Hematopoietic multipotent progenitor cell treated with erythropoietin and hydrocortisone succinate and interleukin-3 and kit ligand, for 8 days (in vitro differentiated cells): ENCODE data around the gene HMGCS2.

Experiments used
- DNase-seq: peaks from one replicate; pipeline ENCODE4 v3.0.0-alpha.2; 2015

The HMGCS2 gene

GRCh38 chr1:119752592-119752991 is 16.1 kb downstream of the HMGCS2 start:
- DNase-seq: no peak

GRCh38 chr1:119748040-119748439 is 20.7 kb downstream of the HMGCS2 start:
- no peak for DNase-seq

- DNase-seq: no peak
These were observed 21.3 kb downstream of the HMGCS2 start for GRCh38 chr1:119747451-119747850.

DNA sequence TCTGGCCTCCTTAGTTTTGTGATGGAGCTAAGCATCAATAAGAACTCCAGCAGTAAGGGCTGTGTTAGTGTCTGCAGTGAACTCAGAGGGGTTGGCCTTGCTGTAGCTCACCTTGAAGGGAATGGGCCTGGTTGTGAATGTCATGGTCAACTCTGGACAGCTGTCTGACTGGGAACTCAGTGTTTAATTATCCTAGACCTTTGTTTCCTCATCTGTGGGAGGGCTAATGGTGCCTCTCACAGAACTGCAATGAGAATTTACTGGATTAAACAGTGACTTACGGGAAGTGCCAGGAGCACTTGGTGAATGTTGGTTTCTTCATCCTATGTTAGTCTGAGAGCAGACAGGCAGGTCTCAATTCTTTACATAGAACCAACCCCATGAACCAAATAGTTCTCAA is 23.7 kb downstream of the HMGCS2 start:
- DNase-seq: no peak

DNA sequence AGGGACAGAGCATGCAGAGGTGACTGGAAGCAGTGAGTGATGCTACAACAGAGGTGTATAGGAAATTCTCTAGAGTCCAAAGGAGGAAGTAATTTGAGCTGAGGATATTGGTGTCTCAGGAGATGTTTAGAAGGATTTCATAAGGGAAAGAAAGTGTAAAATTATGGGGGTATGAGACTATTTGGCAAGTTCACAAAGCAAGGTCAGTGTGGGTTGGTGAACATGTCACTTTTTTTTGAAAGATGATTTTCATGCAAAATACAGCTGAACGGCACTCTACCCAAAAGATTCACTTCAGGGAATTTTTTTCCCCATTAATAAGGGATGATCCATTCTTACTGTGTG is 24.1 kb downstream of the HMGCS2 start:
- DNase-seq: no peak

DNA sequence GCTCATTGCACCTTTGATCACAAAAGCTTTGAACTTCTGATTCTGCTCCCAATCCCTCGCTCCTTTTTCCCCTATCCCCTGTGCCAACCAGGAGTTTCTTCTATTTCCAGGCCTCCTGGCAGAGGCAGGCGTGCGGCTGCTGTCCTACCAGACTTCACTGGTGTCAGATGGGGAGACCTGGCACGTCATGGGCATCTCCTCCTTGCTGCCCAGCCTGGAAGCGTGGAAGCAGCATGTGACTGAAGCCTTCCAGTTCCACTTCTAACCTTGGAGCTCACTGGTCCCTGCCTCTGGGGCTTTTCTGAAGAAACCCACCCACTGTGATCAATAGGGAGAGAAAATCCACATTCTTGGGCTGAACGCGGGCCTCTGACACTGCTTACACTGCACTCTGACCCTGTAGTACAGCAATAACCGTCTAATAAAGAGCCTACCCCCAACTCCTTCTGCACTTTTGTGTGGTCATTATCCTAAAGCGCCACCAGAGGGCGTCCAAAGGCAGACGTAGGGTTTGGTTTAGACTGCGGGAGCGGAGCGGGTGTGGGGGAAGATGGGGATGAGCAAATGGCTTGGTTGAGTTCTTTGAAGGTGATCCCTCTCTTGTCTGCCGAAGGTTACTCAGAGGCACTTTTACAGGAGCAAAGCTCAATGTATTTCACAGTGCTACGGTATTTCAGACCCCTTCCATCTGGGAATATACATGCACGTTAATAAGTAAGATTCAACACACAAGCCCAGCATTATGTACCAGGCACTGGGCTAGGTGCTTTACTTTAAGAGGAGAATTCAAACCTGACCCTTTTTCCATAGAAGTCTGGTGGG is 24.7 kb downstream of the HMGCS2 start:
- peak; percentile 78 for DNase-seq

GRCh38 chr1:119743308-119743707 is 25.4 kb downstream of the HMGCS2 start:
- DNase-seq: no peak

DNA sequence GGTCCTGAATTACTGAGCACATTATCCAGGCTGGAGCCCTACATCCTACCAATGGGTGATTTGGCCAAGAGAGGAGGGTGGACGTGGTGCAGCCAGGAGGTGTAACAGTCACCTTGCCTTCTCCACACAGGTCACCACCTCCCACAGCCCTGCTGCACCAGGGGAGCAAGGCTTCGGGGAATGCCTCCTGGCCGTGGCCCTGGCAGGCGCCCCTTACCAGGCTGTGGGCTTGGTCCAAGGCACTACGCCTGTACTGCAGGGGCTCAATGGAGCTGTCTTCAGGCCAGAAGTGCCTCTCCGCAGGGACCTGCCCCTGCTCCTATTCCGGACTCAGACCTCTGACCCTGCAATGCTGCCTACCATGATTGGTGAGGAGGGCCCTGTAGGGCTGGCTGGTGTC is 26.0 kb downstream of the HMGCS2 start:
- no peak for DNase-seq

DNA sequence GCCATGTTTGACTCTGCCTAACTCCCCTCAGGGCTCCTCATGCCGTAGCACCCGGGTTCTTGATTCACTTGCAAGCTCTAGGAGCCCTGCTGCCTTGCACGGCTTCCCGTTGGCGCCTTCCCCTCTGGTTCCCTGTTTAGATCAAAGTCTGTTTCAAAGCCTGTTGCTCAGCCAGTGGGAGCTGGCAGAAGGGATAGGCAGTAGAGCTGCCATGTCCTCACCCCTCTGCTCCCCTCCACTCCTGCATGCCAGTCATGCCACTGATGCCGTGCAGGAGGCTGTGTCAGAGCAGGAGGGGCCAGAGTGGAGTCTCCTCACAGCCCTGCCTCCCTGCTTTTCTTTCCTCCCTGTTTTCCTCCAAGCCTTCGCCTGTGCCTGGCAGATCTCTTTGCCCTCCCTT is 26.5 kb downstream of the HMGCS2 start:
- no peak for DNase-seq

- no peak for DNase-seq
These were observed 27.6 kb downstream of the HMGCS2 start for GRCh38 chr1:119740896-119741780.

DNA sequence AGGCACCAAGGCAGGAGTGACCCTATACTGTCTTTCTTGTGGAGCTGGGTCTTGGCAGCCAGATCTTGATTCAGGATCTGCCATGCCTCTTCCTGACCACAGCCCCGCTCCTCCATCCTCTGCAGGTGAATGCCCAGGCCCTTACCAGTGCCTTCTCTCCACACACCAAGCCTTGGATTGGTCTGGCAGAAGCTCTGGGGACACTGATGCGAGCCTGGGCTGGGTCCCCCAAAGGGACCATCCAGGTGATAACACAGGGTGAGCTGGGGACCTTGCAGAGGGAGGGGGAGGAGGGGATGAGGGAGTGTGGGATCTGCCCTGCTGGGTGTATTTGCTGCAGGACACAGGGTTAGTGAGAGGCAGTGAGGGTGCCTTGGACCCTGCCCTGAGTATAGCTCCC is 28.4 kb downstream of the HMGCS2 start:
- no peak for DNase-seq

GRCh38 chr1:119739150-119739549 is 29.6 kb downstream of the HMGCS2 start:
- DNase-seq: peak; percentile 13

DNA sequence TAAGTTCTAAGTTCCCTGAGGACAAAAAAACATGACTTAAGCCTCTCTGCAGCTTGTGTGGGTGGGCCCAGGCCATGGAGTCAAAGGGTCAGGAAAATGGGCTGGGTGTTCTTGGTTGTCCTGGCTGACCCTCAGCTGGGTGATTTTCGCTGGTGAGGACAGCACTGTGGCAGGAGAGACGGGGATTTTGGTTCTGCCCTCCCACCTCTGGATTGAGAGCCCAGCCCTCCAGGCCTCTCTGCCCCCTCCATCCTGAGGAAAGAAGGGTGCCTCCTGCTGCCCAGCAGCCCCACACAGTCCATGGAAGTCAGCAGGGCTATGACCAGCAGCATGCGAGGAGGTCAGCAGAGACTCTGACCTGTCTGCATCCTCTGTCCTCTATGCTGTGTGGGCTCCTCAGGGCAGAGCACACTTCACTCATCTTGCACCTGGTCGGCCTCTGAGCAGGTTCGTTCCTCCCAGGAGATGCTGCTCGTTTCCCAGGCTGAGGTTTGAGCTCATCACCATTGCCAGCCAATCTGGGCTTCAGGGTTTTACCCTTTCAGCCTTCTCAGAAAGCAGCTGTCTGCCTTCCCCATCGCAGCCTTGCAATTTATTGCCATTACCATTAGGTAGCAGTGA is 30.5 kb downstream of the HMGCS2 start:
- no peak for DNase-seq

DNA sequence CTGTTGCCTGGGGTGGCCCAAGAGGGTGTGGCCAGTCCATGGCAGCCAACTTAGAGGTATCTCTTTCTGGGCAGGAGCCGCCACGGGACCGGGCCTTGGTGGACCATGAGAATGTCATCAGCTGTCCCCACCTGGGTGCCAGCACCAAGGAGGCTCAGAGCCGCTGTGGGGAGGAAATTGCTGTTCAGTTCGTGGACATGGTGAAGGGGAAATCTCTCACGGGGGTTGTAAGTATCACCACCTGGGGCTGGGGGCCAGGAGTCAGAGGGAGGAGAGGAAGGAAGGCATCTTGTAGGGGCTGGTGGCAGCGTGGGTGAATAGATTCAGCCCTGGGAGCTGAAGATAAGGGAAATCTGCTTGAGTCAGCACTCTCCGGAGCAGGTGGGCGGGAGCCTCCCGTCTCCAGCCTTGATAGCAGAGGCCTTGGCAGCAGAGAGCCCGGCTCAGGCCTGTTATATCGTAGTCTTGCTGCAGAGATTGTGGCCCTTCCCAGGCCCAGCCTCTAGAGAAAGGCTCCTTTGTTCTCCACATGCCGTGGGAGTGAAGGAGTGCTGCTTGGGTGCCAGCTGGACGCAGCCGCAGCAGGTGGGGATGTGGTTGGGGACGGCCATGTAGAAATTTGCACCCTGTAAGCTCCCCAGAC is 31.5 kb downstream of the HMGCS2 start:
- peak; percentile 91 for DNase-seq

GRCh38 chr1:119736649-119737039 is 32.1 kb downstream of the HMGCS2 start:
- no peak for DNase-seq

DNA sequence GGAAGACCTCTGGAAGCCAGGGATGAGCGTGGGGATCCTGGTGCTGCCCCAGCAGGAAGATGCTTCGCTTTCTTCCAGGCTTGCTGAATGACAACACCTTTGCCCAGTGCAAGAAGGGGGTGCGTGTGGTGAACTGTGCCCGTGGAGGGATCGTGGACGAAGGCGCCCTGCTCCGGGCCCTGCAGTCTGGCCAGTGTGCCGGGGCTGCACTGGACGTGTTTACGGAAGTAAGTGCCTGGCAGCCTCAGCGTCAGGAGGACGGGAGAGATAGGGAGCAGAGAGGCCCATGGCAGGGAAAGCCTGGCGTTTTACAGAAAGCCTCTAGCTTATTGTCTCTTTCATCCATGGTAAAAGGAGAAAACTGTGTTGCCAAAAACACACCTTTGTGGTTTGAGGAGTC is 33.5 kb downstream of the HMGCS2 start:
- DNase-seq: no peak

DNA sequence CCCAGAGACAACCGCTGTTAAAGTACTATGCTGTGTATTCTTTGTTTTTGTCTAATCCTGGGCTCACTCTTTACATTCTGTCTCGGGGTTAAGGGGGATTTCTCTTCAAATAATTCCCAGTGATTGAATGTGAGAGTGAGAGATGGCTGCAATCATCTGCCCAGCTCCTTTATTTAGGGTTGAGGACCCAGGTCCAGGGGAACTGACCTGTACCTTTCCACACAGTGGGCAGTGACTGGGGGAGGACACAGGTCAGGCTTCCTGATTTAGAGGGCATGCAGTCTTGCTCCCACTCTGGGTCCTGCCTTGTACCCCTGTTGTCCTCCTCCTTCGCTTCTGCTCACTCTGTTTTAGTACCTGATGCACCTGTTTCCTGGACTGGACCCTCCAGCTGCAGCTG is 35.0 kb downstream of the HMGCS2 start:
- no peak for DNase-seq

DNA sequence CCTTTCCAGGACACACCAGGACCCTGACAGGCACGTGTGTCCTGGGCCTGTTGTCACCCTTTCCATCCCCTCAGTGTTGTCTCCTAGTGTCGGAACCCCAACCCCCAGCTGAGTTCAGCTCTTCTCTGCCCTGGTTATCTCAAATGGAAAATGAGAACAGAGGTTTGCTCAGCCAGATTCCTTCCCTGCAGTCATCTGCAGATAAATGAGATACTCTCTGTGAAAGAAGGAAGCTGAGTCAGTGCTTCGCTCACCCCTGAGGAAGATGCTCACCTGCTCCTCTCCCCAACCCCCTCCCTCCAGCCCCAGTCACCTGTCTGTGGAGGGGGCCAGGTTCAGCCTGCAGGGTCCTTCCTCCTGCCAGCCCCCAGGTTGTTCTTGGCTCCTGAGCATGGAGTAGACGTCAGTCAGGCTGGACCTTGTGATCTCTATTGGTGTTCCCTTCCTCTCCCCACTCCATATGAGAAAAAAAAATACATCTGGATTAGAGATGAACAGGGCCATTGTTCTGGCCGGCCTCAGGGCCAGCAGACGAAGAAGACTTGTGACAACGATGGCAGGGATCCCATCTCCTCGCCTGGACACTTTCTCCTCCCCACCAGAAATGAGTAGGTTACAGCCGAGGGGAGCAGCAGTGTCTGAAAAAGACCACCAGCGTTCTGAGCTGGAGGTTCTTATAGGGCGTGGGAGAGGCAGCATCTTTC is 36.1 kb downstream of the HMGCS2 start:
- no peak for DNase-seq

- no peak for DNase-seq
These were observed 36.8 kb downstream of the HMGCS2 start for GRCh38 chr1:119731741-119732430.

- DNase-seq: no peak
These were observed 37.6 kb downstream of the HMGCS2 start for GRCh38 chr1:119731060-119731459.

- DNase-seq: no peak
These were observed 39.7 kb downstream of the HMGCS2 start for GRCh38 chr1:119729044-119729443.

DNA sequence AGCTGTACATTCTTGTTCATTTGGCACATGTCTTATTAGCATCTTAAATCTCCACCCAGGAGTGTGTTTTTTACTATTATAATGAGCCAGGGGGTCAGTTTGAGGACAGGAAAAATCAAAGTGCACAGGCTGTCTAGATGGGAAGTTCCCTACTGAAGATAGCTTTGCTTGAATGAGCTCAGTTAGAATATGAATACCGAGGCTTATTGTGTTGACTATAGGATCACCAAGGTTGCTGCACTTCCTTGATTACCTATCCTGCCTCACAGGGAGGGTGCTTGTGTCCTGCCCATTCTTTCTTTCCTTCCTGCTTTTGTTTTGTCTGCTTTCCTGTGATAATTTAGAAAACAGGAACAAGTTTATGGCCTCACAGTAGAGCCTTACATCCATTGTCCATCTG is 40.7 kb downstream of the HMGCS2 start:
- DNase-seq: no peak
